HCT116 (cell line): Measurements from ENCODE around the gene ZNF335. TPM values are rescaled to one million over a fixed set of nuclear protein-coding genes. Genes with fewer than 3 reads are reported as not detected.

Experiments
- ATAC-seq: fragments of 200-7000 bp; cut with Tn5 transposase; 2 replicates; pipeline ENCODE4 v1.9.1; 2020; ENCODE audit warnings: mild to moderate bottlenecking, moderate library complexity
- BruUV-seq: library from RNA; stranded (reverse); fragments of 400-500 nt; replicated peaks from 2 replicates; lab custom pipeline; 2021; lab: Mats Ljungman, UMichigan
- CTCF ChIA-PET: fragments of 300-600 bp; sonication (Branson Sonifier 250); formaldehyde crosslinking; loops from one replicate; lab custom pipeline; 2021; ENCODE audit warnings: antibody characterized with exemption; lab: Charles Lee
- POLR2A ChIA-PET: fragments of 300-600, 350-600 bp; sonication (Branson Sonifier 250); formaldehyde crosslinking; loops from one replicate; lab custom pipeline; 2021; ENCODE audit warnings: antibody characterized with exemption; lab: Charles Lee
- RAD21 ChIA-PET, 2 experiments: fragments of 300-600 bp; sonication (Branson Sonifier 250); formaldehyde crosslinking; loops; one replicate each; lab custom pipeline; 2023; ENCODE audit warnings: low total read pairs in 2 of 2; ENCODE audit not compliant: uncharacterized antibody in 2 of 2, unreplicated experiment in 2 of 2, low non-redundant PET in 1 of 2; lab: Charles Lee
- DNase-seq: peaks from one replicate; pipeline ENCODE4 v3.0.0-alpha.2; 2010; ENCODE audit warnings: low read depth, low spot score
- H2AFZ ChIP-seq: fragments of 200-600 bp; shearing (Covaris generic), sonication (generic); 2 replicates; pipeline ENCODE4 v1.6.1; 2017; ENCODE audit warnings: low read depth, mixed run types, mixed read lengths, antibody characterized with exemption, low read length; ENCODE audit not compliant: poor library complexity, severe bottlenecking
- H3K27ac ChIP-seq: 2 replicates; pipeline ENCODE4 v1.5.1; 2012; ENCODE audit warnings: low read depth, low read length
- H3K27me3 ChIP-seq: fragments of 200-600 bp; sonication (generic); 2 replicates; pipeline ENCODE4 v1.6.1; 2016; ENCODE audit warnings: mixed run types, low read length, mixed read lengths; ENCODE audit not compliant: insufficient read depth
- H3K36me3 ChIP-seq, 2 experiments: fragments of 200-500 bp in 1 of 2; fragments of 200-600 bp in 1 of 2; sonication (Bioruptor generic) in 1 of 2; sonication (generic) in 1 of 2; 2 replicates each; pipeline versions ENCODE4 v1.5.1 to v1.6.1; 2014 to 2016; ENCODE audit warnings: low read length in 2 of 2, inconsistent platforms in 1 of 2, mixed read lengths in 1 of 2, mixed run types in 1 of 2; ENCODE audit not compliant: insufficient read depth in 2 of 2, control insufficient read depth in 1 of 2
- H3K4me1 ChIP-seq, 2 experiments: fragments of 200-600 bp in 1 of 2; sonication (generic) in 1 of 2; 2 replicates each; pipeline versions ENCODE4 v1.5.1 to v1.6.1; 2012 to 2017; ENCODE audit warnings: low read length in 2 of 2, inconsistent platforms in 1 of 2, mild to moderate bottlenecking in 1 of 2, mixed read lengths in 1 of 2, mixed run types in 1 of 2, moderate library complexity in 1 of 2; ENCODE audit not compliant: insufficient read depth in 2 of 2, control insufficient read depth in 1 of 2
- H3K4me2 ChIP-seq: fragments of 200-600 bp; sonication (generic); 2 replicates; pipeline ENCODE4 v1.6.1; 2017; ENCODE audit warnings: mixed run types, low read length, mixed read lengths
- H3K4me3 ChIP-seq, 2 experiments: fragments of 200-600 bp in 1 of 2; sonication (generic) in 1 of 2; replicated peaks in 1 of 2; 2 replicates each; pipeline ENCODE4 v1.5.1; 2011 to 2016; ENCODE audit warnings: low read length in 2 of 2, control low read depth in 1 of 2, low read depth in 1 of 2, mild to moderate bottlenecking in 1 of 2, mixed read lengths in 1 of 2, mixed run types in 1 of 2
- H3K79me2 ChIP-seq: fragments of 200-600 bp; sonication (generic); 2 replicates; pipeline ENCODE4 v1.6.1; 2017; ENCODE audit warnings: mild to moderate bottlenecking, mixed run types, low read length, moderate library complexity, mixed read lengths; ENCODE audit not compliant: insufficient read depth
- H3K9ac ChIP-seq: fragments of 200-600 bp; sonication (generic); 2 replicates; pipeline ENCODE4 v1.6.1; 2016; ENCODE audit warnings: low read length, mixed read lengths
- H3K9me2 ChIP-seq: fragments of 200-600 bp; sonication (generic), shearing (Covaris generic); 2 replicates; pipeline ENCODE4 v1.6.1; 2017; ENCODE audit warnings: mixed run types, mild to moderate bottlenecking, moderate library complexity; ENCODE audit not compliant: insufficient read depth
- H3K9me3 ChIP-seq, 2 experiments: fragments of 200-500 bp in 1 of 2; fragments of 200-600 bp in 1 of 2; sonication (Bioruptor generic) in 1 of 2; sonication (generic) in 1 of 2; 2 replicates each; pipeline ENCODE4 v1.6.1; 2014 to 2017; ENCODE audit warnings: low read length in 2 of 2, mixed read lengths in 2 of 2, inconsistent platforms in 1 of 2, low read depth in 1 of 2, mild to moderate bottlenecking in 1 of 2, mixed run types in 1 of 2, moderate library complexity in 1 of 2; ENCODE audit not compliant: control insufficient read depth in 1 of 2, insufficient read depth in 1 of 2
- H4K20me1 ChIP-seq: fragments of 200-600 bp; sonication (generic), shearing (Covaris generic); 2 replicates; pipeline ENCODE4 v1.6.1; 2017; ENCODE audit warnings: mixed run types, mild to moderate bottlenecking, moderate library complexity; ENCODE audit not compliant: insufficient read depth
- EZH2 ChIP-seq: fragments of 200-600 bp; sonication (generic); IDR thresholded peaks from 2 replicates; pipeline ENCODE4 v1.6.1; 2017; ENCODE audit warnings: antibody characterized with exemption, mixed run types
- EZH2phosphoT487 ChIP-seq: fragments of 200-600 bp; IDR thresholded peaks from 2 replicates; pipeline ENCODE4 v1.6.1; 2018; ENCODE audit warnings: antibody characterized with exemption, borderline replicate concordance
- JUND ChIP-seq: IDR thresholded peaks from 2 replicates; pipeline ENCODE4 v1.6.1; 2012
- POLR2AphosphoS5 ChIP-seq: IDR thresholded peaks from 2 replicates; pipeline ENCODE4 v1.6.1; 2011; ENCODE audit warnings: mild to moderate bottlenecking, low read depth, low read length, moderate library complexity
- RAD21 ChIP-seq: IDR thresholded peaks from 2 replicates; pipeline ENCODE4 v1.6.1; 2012; ENCODE audit warnings: low read depth, mild to moderate bottlenecking
- SRF ChIP-seq: IDR thresholded peaks from 2 replicates; pipeline ENCODE4 v1.6.1; 2012; ENCODE audit warnings: low read depth
- TCF7L2 ChIP-seq: IDR thresholded peaks from 2 replicates; pipeline ENCODE4 v1.7.0; 2011; ENCODE audit warnings: borderline replicate concordance, inconsistent platforms; ENCODE audit not compliant: insufficient read depth, insufficient read length; ENCODE audit errors: extremely low read depth
- ZFX ChIP-seq: fragments of 450-650 bp; IDR thresholded peaks from 2 replicates; pipeline ENCODE4 v1.6.1; 2017
- ZNF274 ChIP-seq: fragments of 200-500 bp; sonication (Bioruptor generic); IDR thresholded peaks from 2 replicates; pipeline ENCODE4 v1.6.1; 2014; ENCODE audit warnings: mild to moderate bottlenecking, low read depth, low read length, inconsistent platforms
- intact Hi-C: fragments of 100-400 bp; cut with micrococcal nuclease; formaldehyde crosslinking; loops from 2 replicates; pipeline ENCODE4 v1.10.0; 2022
- total RNA-seq: library from RNA; stranded (reverse); gene quantifications from one replicate; pipeline ENCODE4 v1.2.1, GENCODE V29; 2021; ENCODE audit not compliant: unreplicated experiment
- TF ChIP-seq, protein P1 (sequence below), 3 experiments: fragments of 200-600 bp in 1 of 3; sonication (generic) in 1 of 3; IDR thresholded peaks in 2 of 3; conservative IDR thresholded peaks in 1 of 3; 2 replicates each; pipeline ENCODE4 v1.5.1; 2012 to 2017; ENCODE audit warnings: low read depth in 2 of 3, low read length in 2 of 3, antibody characterized with exemption in 1 of 3, borderline replicate concordance in 1 of 3, control low read depth in 1 of 3, mild to moderate bottlenecking in 1 of 3, mixed read lengths in 1 of 3, mixed run types in 1 of 3, moderate library complexity in 1 of 3; ENCODE audit not compliant: insufficient read depth in 1 of 3
- TF ChIP-seq, protein P2 (sequence below): IDR thresholded peaks from 2 replicates; pipeline ENCODE4 v1.6.1; 2012
- TF ChIP-seq, protein P3 (sequence below): IDR thresholded peaks from 2 replicates; pipeline ENCODE4 v1.6.1; 2011; ENCODE audit warnings: mild to moderate bottlenecking, low read length, moderate library complexity; ENCODE audit not compliant: insufficient replicate concordance; ENCODE audit errors: extremely low read depth

Gene ZNF335
- total RNA-seq, 1 experiment from 2014 or later, result 20.8 TPM

DNA sequence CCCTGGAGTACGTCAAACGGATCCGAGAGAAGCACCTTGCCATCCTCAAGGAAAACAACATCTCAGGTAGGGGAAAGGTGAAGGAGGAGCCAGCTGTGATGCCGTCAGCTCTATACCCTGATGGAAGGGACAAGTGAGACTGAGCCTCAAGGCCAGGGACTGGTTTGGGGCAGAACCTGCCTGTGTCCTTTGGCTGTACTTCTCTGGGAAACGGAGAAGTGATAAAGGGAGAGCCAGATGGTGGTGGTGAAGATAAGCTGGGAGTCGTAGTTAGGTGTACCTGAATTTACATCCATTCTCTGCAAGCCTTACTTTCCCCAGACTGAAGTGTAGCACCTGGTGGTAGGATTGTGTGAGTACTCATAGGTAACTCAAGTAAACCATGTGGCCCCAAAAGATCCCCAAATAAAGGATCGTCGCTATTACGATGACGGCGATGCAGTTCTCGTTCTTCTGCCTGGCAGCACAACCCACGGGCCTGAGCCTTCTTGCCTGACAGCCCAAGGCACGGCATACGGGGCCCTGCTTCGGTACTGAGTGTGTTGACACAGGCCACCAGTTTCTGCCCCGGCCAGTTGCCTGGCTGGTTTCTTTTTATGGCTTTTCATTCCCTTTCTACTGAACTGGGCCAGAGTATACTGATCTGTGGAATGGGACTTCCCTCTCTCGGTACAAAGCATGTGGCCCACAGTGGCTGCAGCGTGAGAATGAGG, 26.9 kb downstream of the ZNF335 start:
- Histone ChIP-seq H3K27ac (no peak overlapping the region), H3K9me3 (no peaks in the 10 kb centered on the region), H3K36me3 (peaks cover 38 to 51% of the 10 kb centered on the region in 2 experiments; a peak in 3 of 4 replicates), H3K27me3 (no peaks in the 10 kb centered on the region), H3K79me2 (no peaks in the 10 kb centered on the region), H3K4me3 (no peak overlapping the region), H3K4me2 (no peak overlapping the region), H3K9ac (no peak overlapping the region), H4K20me1 (no peaks in the 10 kb centered on the region), H2AFZ (no peak overlapping the region), H3K9me2 (no peaks in the 10 kb centered on the region), H3K4me1 (peaks cover 0 to 4% of the 10 kb centered on the region in 2 experiments; a peak in 1 of 4 replicates)
- POLR2A ChIA-PET, result no interaction called here
- TF ChIP-seq, protein P1, sequence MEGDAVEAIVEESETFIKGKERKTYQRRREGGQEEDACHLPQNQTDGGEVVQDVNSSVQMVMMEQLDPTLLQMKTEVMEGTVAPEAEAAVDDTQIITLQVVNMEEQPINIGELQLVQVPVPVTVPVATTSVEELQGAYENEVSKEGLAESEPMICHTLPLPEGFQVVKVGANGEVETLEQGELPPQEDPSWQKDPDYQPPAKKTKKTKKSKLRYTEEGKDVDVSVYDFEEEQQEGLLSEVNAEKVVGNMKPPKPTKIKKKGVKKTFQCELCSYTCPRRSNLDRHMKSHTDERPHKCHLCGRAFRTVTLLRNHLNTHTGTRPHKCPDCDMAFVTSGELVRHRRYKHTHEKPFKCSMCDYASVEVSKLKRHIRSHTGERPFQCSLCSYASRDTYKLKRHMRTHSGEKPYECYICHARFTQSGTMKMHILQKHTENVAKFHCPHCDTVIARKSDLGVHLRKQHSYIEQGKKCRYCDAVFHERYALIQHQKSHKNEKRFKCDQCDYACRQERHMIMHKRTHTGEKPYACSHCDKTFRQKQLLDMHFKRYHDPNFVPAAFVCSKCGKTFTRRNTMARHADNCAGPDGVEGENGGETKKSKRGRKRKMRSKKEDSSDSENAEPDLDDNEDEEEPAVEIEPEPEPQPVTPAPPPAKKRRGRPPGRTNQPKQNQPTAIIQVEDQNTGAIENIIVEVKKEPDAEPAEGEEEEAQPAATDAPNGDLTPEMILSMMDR (IDR thresholded peaks at IDR 0.05 in 2 of 3, conservative IDR thresholded peaks at IDR 0.05 in 1 of 3; ENCODE audit: borderline replicate concordance in 1 of 3, insufficient read depth in 1 of 3, low read depth in 2 of 3, low read length in 2 of 3), result peak in 1 of 3 experiments; percentile 35; a peak in 2 of 6 replicates
- TF ChIP-seq, protein P2, sequence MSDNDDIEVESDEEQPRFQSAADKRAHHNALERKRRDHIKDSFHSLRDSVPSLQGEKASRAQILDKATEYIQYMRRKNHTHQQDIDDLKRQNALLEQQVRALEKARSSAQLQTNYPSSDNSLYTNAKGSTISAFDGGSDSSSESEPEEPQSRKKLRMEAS, result no peak
- intact Hi-C loops, result no loop called here
- ATAC-seq (no peak), DNase-seq (no peak)
- RAD21 ChIA-PET, result no interaction called here
- no TSS peak for BruUV-seq
- CTCF ChIA-PET, result no interaction called here

DNA sequence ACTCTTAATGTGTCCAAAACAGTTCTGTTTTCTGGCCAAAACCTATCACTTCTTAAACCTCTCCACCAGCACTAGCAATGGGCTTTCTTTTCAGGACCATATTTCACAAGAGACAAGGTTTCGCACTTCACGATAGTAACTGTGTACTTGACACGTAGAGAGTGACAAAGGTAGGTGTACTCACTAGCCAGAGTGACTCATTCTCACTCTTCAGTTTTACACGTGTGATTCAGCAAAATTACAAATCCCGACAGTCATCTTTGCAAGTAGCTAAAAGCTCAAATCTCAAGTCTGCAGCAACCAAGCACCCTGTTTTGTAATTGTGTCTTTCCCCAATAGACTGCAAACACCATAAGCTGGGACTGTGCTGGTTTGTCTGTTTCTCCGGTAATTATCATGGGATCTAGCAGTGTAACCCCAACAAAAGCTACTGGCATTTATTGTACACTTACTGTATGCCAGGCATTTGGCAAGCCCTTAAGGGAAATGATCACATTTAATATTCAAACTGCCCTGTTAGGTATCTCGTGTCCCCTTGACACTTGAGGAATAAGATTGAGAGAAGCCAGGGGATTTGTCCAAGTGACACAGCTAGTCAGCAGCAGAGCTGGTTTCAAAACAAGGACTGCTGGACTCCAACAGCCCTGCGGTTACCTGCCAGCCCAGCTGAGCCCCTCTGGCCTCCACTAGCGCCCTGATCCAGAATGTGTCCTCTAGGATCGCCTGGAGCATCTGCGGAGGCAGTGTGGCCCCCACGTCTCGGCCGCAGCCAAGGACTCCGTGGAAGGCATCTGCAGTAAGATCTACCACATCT, 27.6 kb downstream of the ZNF335 start:
- POLR2A ChIA-PET, result no interaction called here
- intact Hi-C loops, result no loop called here
- H3K4me2 ChIP-seq, result no peak overlapping the region
- no peak overlapping the region for H3K27ac ChIP-seq
- H3K9me2 ChIP-seq, result no peaks in the 10 kb centered on the region
- no peak for DNase-seq
- H3K9me3 ChIP-seq, result no peaks in the 10 kb centered on the region
- BruUV-seq, result no TSS peak
- no peaks in the 10 kb centered on the region for H3K27me3 ChIP-seq
- H3K79me2 ChIP-seq, result no peaks in the 10 kb centered on the region
- H3K9ac ChIP-seq, result no peak overlapping the region
- no peak overlapping the region for H2AFZ ChIP-seq
- RAD21 ChIA-PET, result no interaction called here
- peaks cover 41 to 56% of the 10 kb centered on the region in 2 experiments; a peak in 3 of 4 replicates for H3K36me3 ChIP-seq
- CTCF ChIA-PET, result interaction anchor here (0.8 kb wide), 1 partner anchor 26 kb away, joined by 3 read pairs; no protein-coding TSS in a partner anchor
- no peak for ATAC-seq
- no peak overlapping the region for H3K4me3 ChIP-seq
- peaks cover 0 to 4% of the 10 kb centered on the region in 2 experiments; a peak in 1 of 4 replicates for H3K4me1 ChIP-seq
- H4K20me1 ChIP-seq, result no peaks in the 10 kb centered on the region
- TF ChIP-seq SRF (no peak), EZH2phosphoT487 (no peak), POLR2AphosphoS5 (no peak), EZH2 (no peak), JUND (no peak), TCF7L2 (no peak), ZFX (no peak), ZNF274 (no peak), RAD21 (no peak)
- TF ChIP-seq, protein P3, sequence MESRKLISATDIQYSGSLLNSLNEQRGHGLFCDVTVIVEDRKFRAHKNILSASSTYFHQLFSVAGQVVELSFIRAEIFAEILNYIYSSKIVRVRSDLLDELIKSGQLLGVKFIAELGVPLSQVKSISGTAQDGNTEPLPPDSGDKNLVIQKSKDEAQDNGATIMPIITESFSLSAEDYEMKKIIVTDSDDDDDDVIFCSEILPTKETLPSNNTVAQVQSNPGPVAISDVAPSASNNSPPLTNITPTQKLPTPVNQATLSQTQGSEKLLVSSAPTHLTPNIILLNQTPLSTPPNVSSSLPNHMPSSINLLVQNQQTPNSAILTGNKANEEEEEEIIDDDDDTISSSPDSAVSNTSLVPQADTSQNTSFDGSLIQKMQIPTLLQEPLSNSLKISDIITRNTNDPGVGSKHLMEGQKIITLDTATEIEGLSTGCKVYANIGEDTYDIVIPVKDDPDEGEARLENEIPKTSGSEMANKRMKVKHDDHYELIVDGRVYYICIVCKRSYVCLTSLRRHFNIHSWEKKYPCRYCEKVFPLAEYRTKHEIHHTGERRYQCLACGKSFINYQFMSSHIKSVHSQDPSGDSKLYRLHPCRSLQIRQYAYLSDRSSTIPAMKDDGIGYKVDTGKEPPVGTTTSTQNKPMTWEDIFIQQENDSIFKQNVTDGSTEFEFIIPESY, result no peak
- TF ChIP-seq, protein P2, result no peak
